ENCODE measurements around the gene TECPR1.
A peak's percentile ranks its signal among the peaks of the same experiment; 100 is the strongest.

The TECPR1 gene

GRCh38 chr7:98251601-98252424 is at the start of gene TECPR1:
Gene TECPR1, minus strand, starts transcription at chr7:98252232. Its CDS starts 6,086 bp downstream, at chr7:98246146.
- peak; percentile 94 to 96 for DNase-seq

GRCh38 chr7:98300595-98301372 is 48.8 kb upstream of the TECPR1 start:
- DNase-seq = no peak

GRCh38 chr7:98297626-98298286 is 45.7 kb upstream of the TECPR1 start:
- no peak for DNase-seq

GRCh38 chr7:98296833-98297232 is 44.8 kb upstream of the TECPR1 start:
- DNase-seq = no peak

GRCh38 chr7:98295467-98296192 is 43.6 kb upstream of the TECPR1 start:
- DNase-seq = no peak

- peak; percentile 88 to 89 for DNase-seq
These were observed 42.9 kb upstream of the TECPR1 start for GRCh38 chr7:98294798-98295382.

GRCh38 chr7:98294326-98294725 is 42.3 kb upstream of the TECPR1 start:
- no peak for DNase-seq

- DNase-seq = no peak
These were observed 41.7 kb upstream of the TECPR1 start for GRCh38 chr7:98293746-98294145.

- DNase-seq = no peak
These were observed 41.2 kb upstream of the TECPR1 start for GRCh38 chr7:98293265-98293664.

GRCh38 chr7:98291717-98292116 is 39.7 kb upstream of the TECPR1 start:
- DNase-seq = no peak

- DNase-seq = no peak
These were observed 37.4 kb upstream of the TECPR1 start for GRCh38 chr7:98289333-98289875.

GRCh38 chr7:98288064-98288823 is 36.2 kb upstream of the TECPR1 start:
- DNase-seq = no peak

GRCh38 chr7:98287486-98287959 is 35.5 kb upstream of the TECPR1 start:
- peak in 1 of 2 experiments; percentile 54 for DNase-seq

- DNase-seq = no peak
These were observed 34.9 kb upstream of the TECPR1 start for GRCh38 chr7:98286701-98287485.

GRCh38 chr7:98286093-98286539 is 34.1 kb upstream of the TECPR1 start:
- no peak for DNase-seq

- DNase-seq = no peak
These were observed 33.4 kb upstream of the TECPR1 start for GRCh38 chr7:98285157-98286092.

GRCh38 chr7:98284335-98285036 is 32.5 kb upstream of the TECPR1 start:
- DNase-seq = no peak

GRCh38 chr7:98283887-98284222 is 31.8 kb upstream of the TECPR1 start:
- DNase-seq = no peak
